B cell (primary cell): ENCODE data around the gene MBD3L3. TPM values are rescaled to one million over a fixed set of nuclear protein-coding genes. Genes with fewer than 3 reads are reported as not detected.
"Not testable (repeated sequence)": the region's sequence is repeated elsewhere in the genome, so short reads cannot be mapped to it uniquely, and the experiment has no call there.

Experiments used
- ATAC-seq: fragments of 200-7000 bp; cut with Tn5 transposase; one replicate; pipeline ENCODE4 v1.10.0; 2021; ENCODE audit warnings: low read depth, mild to moderate bottlenecking, moderate number of reproducible peaks, moderate library complexity
- CTCF ChIA-PET: fragments of 350-600 bp; sonication (Branson Sonifier 250); formaldehyde crosslinking; loops from one replicate; lab custom pipeline; 2021; ENCODE audit warnings: antibody characterized with exemption, inconsistent platforms; lab: Charles Lee
- POLR2A ChIA-PET: fragments of 350-600 bp; sonication (Branson Sonifier 250); formaldehyde crosslinking; loops from one replicate; lab custom pipeline; 2021; ENCODE audit warnings: antibody characterized with exemption; lab: Charles Lee
- DNase-seq: peaks from one replicate; pipeline ENCODE4 v3.0.0; 2013
- H2AFZ ChIP-seq: 2 replicates; pipeline ENCODE4 v1.6.1; 2012; ENCODE audit warnings: mild to moderate bottlenecking, low read depth, low read length; ENCODE audit not compliant: insufficient read depth, poor library complexity, severe bottlenecking
- H3K27ac ChIP-seq, 2 donors: 1 replicate in 1 of 2; 2 replicates in 1 of 2; pipeline ENCODE4 v1.5.1; 2012 to 2013; ENCODE audit warnings: low read length in 2 of 2, mild to moderate bottlenecking in 2 of 2, moderate library complexity in 1 of 2
- H3K27me3 ChIP-seq, 4 experiments: fragments of 200-600 bp in 1 of 4; sonication (generic) in 1 of 4; replicated peaks in 1 of 4; 1 replicate in 2 of 4; 2 replicates in 2 of 4; pipeline versions ENCODE4 v1.6.1 to v1.7.0; 2013 to 2016; ENCODE audit warnings: low read length in 3 of 4, mild to moderate bottlenecking in 2 of 4, mixed read lengths in 1 of 4, moderate library complexity in 1 of 4; ENCODE audit not compliant: insufficient read depth in 4 of 4, control insufficient read depth in 3 of 4; ENCODE audit errors: control extremely low read depth in 1 of 4
- H3K36me3 ChIP-seq, 2 experiments: replicated peaks in 1 of 2; 1 replicate in 1 of 2; 2 replicates in 1 of 2; pipeline versions ENCODE4 v1.6.1 to v1.7.1; 2013; ENCODE audit warnings: low read length in 1 of 2; ENCODE audit not compliant: insufficient read depth in 2 of 2, control insufficient read depth in 1 of 2; ENCODE audit errors: control extremely low read depth in 1 of 2, extremely low read depth in 1 of 2
- H3K4me1 ChIP-seq, 2 donors: fragments of 200-600 bp in 1 of 2; sonication (generic) in 1 of 2; 1 replicate in 1 of 2; 2 replicates in 1 of 2; pipeline versions ENCODE4 v1.5.1 to v1.6.1; 2013 to 2017; ENCODE audit warnings: low read length in 2 of 2; ENCODE audit not compliant: control insufficient read depth in 2 of 2, insufficient read depth in 2 of 2
- H3K4me2 ChIP-seq: replicated peaks from 2 replicates; pipeline ENCODE3; 2012; ENCODE audit warnings: mild to moderate bottlenecking, low read depth, low read length; ENCODE audit not compliant: poor library complexity, severe bottlenecking
- H3K4me3 ChIP-seq, 5 experiments: fragments of 200-600 bp in 1 of 5; sonication (generic) in 1 of 5; 1 replicate in 3 of 5; 2 replicates in 2 of 5; pipeline versions ENCODE4 v1.5.1 to v1.7.0; 2011 to 2016; ENCODE audit warnings: low read length in 4 of 5, mild to moderate bottlenecking in 4 of 5, low read depth in 2 of 5, control low read depth in 1 of 5, moderate library complexity in 1 of 5; ENCODE audit not compliant: insufficient read depth in 1 of 5; ENCODE audit errors: control extremely low read depth in 1 of 5, extremely low read depth in 1 of 5
- H3K79me2 ChIP-seq: fragments of 200-600 bp; sonication (generic); one replicate; pipeline ENCODE4 v1.6.0; 2016; ENCODE audit warnings: low read length; ENCODE audit not compliant: control insufficient read depth, insufficient read depth
- H3K9ac ChIP-seq: fragments of 200-600 bp; sonication (generic); 2 replicates; pipeline ENCODE4 v1.6.1; 2017; ENCODE audit warnings: mild to moderate bottlenecking, low read length, moderate library complexity
- H3K9me3 ChIP-seq, 3 donors: one replicate each; pipeline versions ENCODE4 v1.6.1 to v1.7.1; 2013; ENCODE audit warnings: low read length in 2 of 3; ENCODE audit not compliant: control insufficient read depth in 2 of 3, insufficient read depth in 1 of 3; ENCODE audit errors: control extremely low read depth in 1 of 3
- H4K20me1 ChIP-seq: 2 replicates; pipeline ENCODE4 v1.6.0; 2012; ENCODE audit warnings: mild to moderate bottlenecking, low read length; ENCODE audit not compliant: insufficient read depth, control insufficient read depth, poor library complexity, severe bottlenecking
- H3K27ac Mint-ChIP-seq: one replicate; pipeline ENCODE4 v1.8.0; 2021; ENCODE audit warnings: mixed read lengths
- H3K27me3 Mint-ChIP-seq: one replicate; pipeline ENCODE4 v1.8.0; 2021; ENCODE audit warnings: mixed read lengths
- H3K4me1 Mint-ChIP-seq: one replicate; pipeline ENCODE4 v1.8.0; 2021; ENCODE audit warnings: mixed read lengths
- H3K4me3 Mint-ChIP-seq: one replicate; pipeline ENCODE4 v1.8.0; 2021; ENCODE audit warnings: mixed read lengths
- H3K9me3 Mint-ChIP-seq: one replicate; pipeline ENCODE4 v1.8.0; 2022; ENCODE audit warnings: mixed read lengths; ENCODE audit not compliant: insufficient read depth
- CTCF ChIP-seq: fragments of 200-600 bp; IDR thresholded peaks from one replicate; pipeline ENCODE4 v1.8.0; 2022; ENCODE audit warnings: antibody characterized with exemption, mild to moderate bottlenecking
- EZH2 ChIP-seq: IDR thresholded peaks from 2 replicates; pipeline ENCODE4 v1.6.1; 2012; ENCODE audit warnings: borderline replicate concordance, low read depth, mild to moderate bottlenecking, moderate library complexity, low read length; ENCODE audit not compliant: insufficient read depth, poor library complexity, severe bottlenecking
- WGBS: methylation state at CpG from one replicate; pipeline ENCODE4 v1.1.5; 2013; ENCODE audit warnings: missing lambda C conversion rate; ENCODE audit not compliant: insufficient coverage; 5-methylcytosine and 5-hydroxymethylcytosine counted together
- intact Hi-C: fragments of 100-400 bp; cut with micrococcal nuclease; formaldehyde crosslinking; loops from one replicate; pipeline ENCODE4 v1.10.0; 2022
- polyA minus RNA-seq: library from RNA; depleted of rRNA, polyadenylated mRNA; stranded (reverse); fragments of >200 nt; gene quantifications from 2 replicates; pipeline ENCODE4 v1.2.3, GENCODE V29; 2012
- polyA plus RNA-seq: library from polyadenylated mRNA; depleted of rRNA; stranded (reverse); fragments of >200 nt; gene quantifications from 2 replicates; pipeline ENCODE4 v1.2.3, GENCODE V29; 2012
- total RNA-seq, 2 donors: library from RNA; stranded (reverse); fragments of 120-200 nt in 1 of 2; gene quantifications; 1 replicate in 1 of 2; 2 replicates in 1 of 2; pipeline versions ENCODE4 v1.2.3 to v1.2.4, GENCODE V29; 2013 to 2022

Gene MBD3L3
- total RNA-seq: not detected in 2 replicates
- total RNA-seq (2013): not detected
- not detected in 2 replicates for polyA plus RNA-seq
- polyA minus RNA-seq: not detected in 2 replicates

DNA sequence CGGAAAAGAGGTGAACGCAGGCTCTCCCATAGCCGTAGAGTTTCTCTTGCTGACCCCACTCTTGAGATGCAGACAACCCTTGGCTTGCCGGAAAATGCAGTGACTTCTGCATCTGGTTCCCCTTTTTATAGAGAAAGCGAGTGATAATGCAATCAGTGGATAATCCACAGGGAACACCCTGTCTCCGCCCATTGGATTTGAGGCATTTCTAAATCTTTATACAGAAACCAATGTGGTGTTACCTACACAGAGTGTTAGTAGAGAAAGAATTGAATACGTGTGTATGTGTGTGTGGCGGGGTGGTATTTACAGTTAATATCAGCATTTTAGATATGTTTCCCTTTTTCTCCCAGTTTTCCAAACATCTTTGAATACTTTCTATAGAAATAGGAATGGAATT lies at the start of gene MBD3L3:
MBD3L3 (minus strand) TSS at position 101 of the 400 bp plus-strand sequence; CDS start at position 30, 71 bp downstream.
- H3K9me3 Mint-ChIP-seq, H3K27ac ChIP-seq, H3K4me1 ChIP-seq, DNase-seq, H3K36me3 ChIP-seq, H3K4me1 Mint-ChIP-seq, POLR2A ChIA-PET, H2AFZ ChIP-seq, H3K9ac ChIP-seq, H3K4me3 Mint-ChIP-seq, ATAC-seq, H3K9me3 ChIP-seq, H3K27ac Mint-ChIP-seq, H4K20me1 ChIP-seq, intact Hi-C loops, CTCF ChIA-PET, H3K27me3 ChIP-seq, H3K4me2 ChIP-seq, H3K79me2 ChIP-seq, H3K27me3 Mint-ChIP-seq, H3K4me3 ChIP-seq: not testable (repeated sequence)
- WGBS: no CpG with 5 or more reads among the region's 8 CpGs

GRCh38 chr19:7106711-7107657 lies 48.5 kb upstream of the MBD3L3 start:
- peaks cover 0 to 8% of the 10 kb centered on the region in 2 donors for H3K4me1 ChIP-seq
- H3K27ac Mint-ChIP-seq: no peak overlapping the region
- no peaks in the 10 kb centered on the region for H3K9me3 Mint-ChIP-seq
- no peaks in the 10 kb centered on the region for H3K27me3 ChIP-seq
- no peak overlapping the region for H3K9ac ChIP-seq
- no peak overlapping the region for H3K4me3 Mint-ChIP-seq
- no peak overlapping the region for H3K4me3 ChIP-seq
- H3K27ac ChIP-seq: no peak overlapping the region
- ChIA-PET CTCF (no interaction called here), POLR2A (no interaction called here)
- DNase-seq (no peak), ATAC-seq (no peak)
- H3K4me2 ChIP-seq: no peak overlapping the region
- H2AFZ ChIP-seq: no peak overlapping the region
- no peaks in the 10 kb centered on the region for H4K20me1 ChIP-seq
- peaks cover 0 to 6% (median 0%) of the 10 kb centered on the region in 3 donors for H3K9me3 ChIP-seq
- H3K36me3 ChIP-seq: no peaks in the 10 kb centered on the region
- peaks cover 3% of the 10 kb centered on the region for H3K27me3 Mint-ChIP-seq
- intact Hi-C loops: no loop called here
- H3K4me1 Mint-ChIP-seq: peaks cover 4% of the 10 kb centered on the region
- TF ChIP-seq CTCF (no peak), EZH2 (no peak)
- no peaks in the 10 kb centered on the region for H3K79me2 ChIP-seq
- 85% methylated on average over 10 of the region's 10 CpGs for WGBS
